ENCODE data around the gene C11orf91.

DNA sequence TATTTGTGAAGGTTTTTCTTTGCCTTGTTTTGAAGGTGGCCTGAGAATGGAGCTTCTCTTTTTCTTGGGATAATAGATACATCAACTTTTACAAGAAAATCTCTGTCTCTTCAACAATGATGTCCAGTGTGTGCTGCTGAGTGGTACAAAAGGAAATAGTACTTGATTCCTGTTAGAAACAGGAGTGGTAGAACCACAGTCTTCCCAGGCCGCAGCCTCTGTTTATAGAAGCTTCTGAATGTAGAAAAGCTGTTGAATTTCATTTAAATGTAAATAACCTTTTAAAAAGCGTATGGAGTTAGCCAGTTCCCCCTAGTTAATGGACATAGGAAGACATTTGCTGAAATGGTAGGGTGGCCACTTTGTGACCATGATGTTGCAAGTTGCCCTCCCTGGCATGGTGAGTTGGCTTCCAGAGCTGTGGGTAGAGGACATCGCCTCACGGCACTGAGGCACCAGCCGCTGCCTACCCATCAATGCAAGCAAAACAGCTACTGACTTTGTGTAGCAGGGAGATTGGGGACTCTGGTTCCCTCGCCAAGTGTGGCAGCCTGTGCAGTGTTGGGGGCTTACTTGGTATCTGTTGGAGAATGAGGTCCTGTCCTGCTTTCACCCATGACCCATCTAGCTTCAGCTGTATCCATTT is 31.6 kb downstream of the C11orf91 start:
- TF ChIP-seq ELF4 (IDR thresholded peaks at IDR 0.05) (no peak), SP1 (IDR thresholded peaks at IDR 0.05) (no peak), HDGF (IDR thresholded peaks at IDR 0.05; ENCODE audit: borderline replicate concordance) (no peak), FOXK2 (IDR thresholded peaks at IDR 0.05) (no peak), TARDBP (IDR thresholded peaks at IDR 0.05) (no peak), FOXM1 (IDR thresholded peaks at IDR 0.05; ENCODE audit: borderline replicate concordance) (no peak), CTBP1 (IDR thresholded peaks at IDR 0.05; ENCODE audit: borderline replicate concordance) (no peak), ZNF384 (IDR thresholded peaks at IDR 0.05) (no peak), BHLHE40 (IDR thresholded peaks at IDR 0.05; ENCODE audit: borderline replicate concordance) (no peak), ARNT (IDR thresholded peaks at IDR 0.05) (no peak), FOXA1 (IDR thresholded peaks at IDR 0.05) (no peak), SUZ12 (IDR thresholded peaks at IDR 0.05) (no peak)
- TF ChIP-seq, protein P1, sequence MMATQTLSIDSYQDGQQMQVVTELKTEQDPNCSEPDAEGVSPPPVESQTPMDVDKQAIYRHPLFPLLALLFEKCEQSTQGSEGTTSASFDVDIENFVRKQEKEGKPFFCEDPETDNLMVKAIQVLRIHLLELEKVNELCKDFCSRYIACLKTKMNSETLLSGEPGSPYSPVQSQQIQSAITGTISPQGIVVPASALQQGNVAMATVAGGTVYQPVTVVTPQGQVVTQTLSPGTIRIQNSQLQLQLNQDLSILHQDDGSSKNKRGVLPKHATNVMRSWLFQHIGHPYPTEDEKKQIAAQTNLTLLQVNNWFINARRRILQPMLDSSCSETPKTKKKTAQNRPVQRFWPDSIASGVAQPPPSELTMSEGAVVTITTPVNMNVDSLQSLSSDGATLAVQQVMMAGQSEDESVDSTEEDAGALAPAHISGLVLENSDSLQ (IDR thresholded peaks at IDR 0.05), result no peak
